Hepatocyte (in vitro differentiated cells): ENCODE results near the gene SETBP1. TPM values are rescaled to one million over a fixed set of nuclear protein-coding genes. Genes with fewer than 3 reads are reported as not detected.

Experiments
- DNase-seq: peaks from one replicate; pipeline ENCODE4 v3.0.0-alpha.2; 2016; ENCODE audit warnings: low spot score
- H2AFZ ChIP-seq: fragments of 200-600 bp; sonication (generic); 2 replicates; pipeline ENCODE4 v1.6.0; 2016; ENCODE audit warnings: antibody characterized with exemption, mild to moderate bottlenecking
- H3K27ac ChIP-seq: fragments of 200-600 bp; sonication (generic); 2 replicates; pipeline ENCODE4 v1.5.1; 2016; ENCODE audit warnings: mild to moderate bottlenecking
- H3K27me3 ChIP-seq: fragments of 200-600 bp; sonication (generic); 2 replicates; pipeline ENCODE4 v1.6.1; 2016
- H3K36me3 ChIP-seq: fragments of 200-600 bp; sonication (generic); replicated peaks from 2 replicates; pipeline ENCODE4 v1.5.1; 2016; ENCODE audit warnings: low read depth; ENCODE audit not compliant: insufficient read depth
- H3K4me1 ChIP-seq: fragments of 200-600 bp; sonication (generic); 2 replicates; pipeline ENCODE4 v1.5.1; 2016; ENCODE audit warnings: mild to moderate bottlenecking, moderate library complexity; ENCODE audit not compliant: insufficient read depth
- H3K4me2 ChIP-seq: fragments of 200-600 bp; sonication (generic); 2 replicates; pipeline ENCODE4 v1.6.0; 2016
- H3K4me3 ChIP-seq: fragments of 200-600 bp; sonication (generic); 2 replicates; pipeline ENCODE4 v1.5.1; 2016; ENCODE audit warnings: mild to moderate bottlenecking
- H3K79me2 ChIP-seq: fragments of 200-600 bp; sonication (generic); 2 replicates; pipeline ENCODE4 v1.6.0; 2017; ENCODE audit warnings: mild to moderate bottlenecking
- H3K9me2 ChIP-seq: fragments of 200-600 bp; sonication (generic); replicated peaks from 2 replicates; pipeline ENCODE4 v1.6.0; 2017; ENCODE audit warnings: mild to moderate bottlenecking; ENCODE audit not compliant: insufficient read depth
- H3K9me3 ChIP-seq: fragments of 200-600 bp; sonication (generic); 2 replicates; pipeline ENCODE4 v1.5.1; 2016; ENCODE audit warnings: low read depth, mild to moderate bottlenecking
- H4K20me1 ChIP-seq: fragments of 200-600 bp; sonication (generic); 2 replicates; pipeline ENCODE4 v1.6.0; 2016; ENCODE audit warnings: mild to moderate bottlenecking; ENCODE audit not compliant: insufficient read depth, poor library complexity, severe bottlenecking
- CTCF ChIP-seq: fragments of 200-600 bp; sonication (generic); IDR thresholded peaks from 2 replicates; pipeline ENCODE4 v1.5.1; 2016; ENCODE audit warnings: antibody characterized with exemption, mild to moderate bottlenecking; ENCODE audit not compliant: poor library complexity
- EZH2 ChIP-seq: fragments of 200-600 bp; sonication (generic); IDR thresholded peaks from 2 replicates; pipeline ENCODE4 v1.6.1; 2016; ENCODE audit warnings: antibody characterized with exemption, mild to moderate bottlenecking, borderline replicate concordance
- EZH2phosphoT487 ChIP-seq: fragments of 200-600 bp; sonication (generic); IDR thresholded peaks from one replicate; pipeline ENCODE4 v1.6.1; 2018; ENCODE audit warnings: antibody characterized with exemption, mild to moderate bottlenecking, low read depth, moderate library complexity; ENCODE audit not compliant: unreplicated experiment, severe bottlenecking
- WGBS: methylation state at CpG from one replicate; pipeline ENCODE4 v1.1.6; 2016; ENCODE audit warnings: low lambda C conversion rate; ENCODE audit errors: missing lambda C conversion rate; 5-methylcytosine and 5-hydroxymethylcytosine counted together
- polyA plus RNA-seq: library from polyadenylated mRNA; unstranded; fragments of >200 nt; fragmentation: Nextera tagmentation; extraction: Ambion mirVana; gene quantifications from 2 replicates; pipeline ENCODE4 v1.2.1, GENCODE V29; 2016
- total RNA-seq: library from RNA; depleted of rRNA; stranded (reverse); fragments of >200 nt; gene quantifications from 2 replicates; pipeline ENCODE4 v1.2.3, GENCODE V29; 2014

Gene SETBP1
- total and polyA plus RNA-seq, 2 experiments from 2014 or later = 10.3 to 21.1 TPM

DNA sequence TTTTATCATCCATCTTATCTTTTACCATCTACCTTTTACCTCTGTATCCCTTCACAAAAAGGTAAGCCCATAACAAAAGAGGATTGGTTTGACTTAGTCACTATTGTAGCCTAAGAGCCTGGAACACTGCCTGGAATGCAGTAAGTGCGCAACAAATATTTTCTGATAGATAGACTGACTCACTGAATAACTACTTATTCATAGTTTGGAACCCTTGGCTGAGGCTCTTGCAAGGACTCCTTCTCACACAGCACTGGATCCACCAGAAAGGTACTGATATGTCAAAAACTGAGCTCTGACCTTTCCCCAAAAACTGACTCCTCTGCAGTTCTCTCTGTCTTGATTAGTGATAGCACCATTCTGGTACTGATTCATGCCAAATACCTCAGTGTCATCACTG, 426.7 kb downstream of the SETBP1 start:
- 100% methylated on average over 1 of the region's 1 CpG for WGBS
- Histone ChIP-seq H3K36me3 (no peaks in the 10 kb centered on the region), H3K9me3 (no peaks in the 10 kb centered on the region), H3K4me3 (no peak overlapping the region), H4K20me1 (no peaks in the 10 kb centered on the region), H3K27me3 (no peaks in the 10 kb centered on the region), H3K9me2 (no peaks in the 10 kb centered on the region), H3K4me1 (no peaks in the 10 kb centered on the region), H3K79me2 (no peaks in the 10 kb centered on the region), H3K27ac (no peak overlapping the region), H2AFZ (no peak overlapping the region), H3K4me2 (no peak overlapping the region)
- no peak for DNase-seq
- TF ChIP-seq EZH2 = no peak

DNA sequence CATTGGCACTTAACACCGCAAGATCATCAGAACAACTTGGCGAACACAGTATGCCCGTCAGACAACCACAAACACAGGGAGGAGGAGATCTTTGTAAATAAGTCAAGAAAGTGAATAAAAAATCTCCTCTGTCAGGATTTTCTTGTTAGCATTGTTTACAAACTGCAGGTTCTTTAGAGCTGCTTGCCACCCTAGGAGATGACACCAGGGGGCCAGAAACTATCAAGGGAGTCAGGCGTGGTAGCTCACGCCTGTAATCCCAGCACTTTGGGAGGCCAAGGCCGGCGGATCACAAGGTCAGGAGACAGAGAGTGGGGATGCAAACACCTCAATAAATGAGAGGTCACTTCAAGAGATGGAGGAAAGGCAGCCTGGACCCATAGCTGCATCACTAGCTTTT, 428.1 kb downstream of the SETBP1 start:
- DNase-seq = no peak

GRCh38 chr18:45109271-45109670, 428.6 kb downstream of the SETBP1 start:
- Histone ChIP-seq H3K4me3 (no peak overlapping the region), H3K4me1 (no peaks in the 10 kb centered on the region), H3K27ac (no peak overlapping the region), H3K9me2 (no peaks in the 10 kb centered on the region), H3K79me2 (no peaks in the 10 kb centered on the region), H3K4me2 (no peak overlapping the region), H3K27me3 (no peaks in the 10 kb centered on the region), H3K36me3 (no peaks in the 10 kb centered on the region), H3K9me3 (no peaks in the 10 kb centered on the region), H4K20me1 (no peaks in the 10 kb centered on the region), H2AFZ (no peak overlapping the region)
- 68% methylated on average over 2 of the region's 2 CpGs for WGBS
- no peak for DNase-seq
- TF ChIP-seq EZH2phosphoT487 = no peak
- TF ChIP-seq EZH2 = no peak
- TF ChIP-seq CTCF = no peak

More for the DNA sequence above, 428.1 kb downstream of the SETBP1 start:
- Histone ChIP-seq H3K4me3 (no peak overlapping the region), H3K4me1 (no peaks in the 10 kb centered on the region), H3K36me3 (no peaks in the 10 kb centered on the region), H3K27ac (no peak overlapping the region), H3K27me3 (no peaks in the 10 kb centered on the region), H3K79me2 (no peaks in the 10 kb centered on the region), H4K20me1 (no peaks in the 10 kb centered on the region), H2AFZ (no peak overlapping the region), H3K4me2 (no peak overlapping the region), H3K9me2 (no peaks in the 10 kb centered on the region), H3K9me3 (no peaks in the 10 kb centered on the region)
- no peak for TF ChIP-seq EZH2phosphoT487
- TF ChIP-seq EZH2 = no peak
- no peak for TF ChIP-seq CTCF
- WGBS = 78% methylated on average over 7 of the region's 7 CpGs

DNA sequence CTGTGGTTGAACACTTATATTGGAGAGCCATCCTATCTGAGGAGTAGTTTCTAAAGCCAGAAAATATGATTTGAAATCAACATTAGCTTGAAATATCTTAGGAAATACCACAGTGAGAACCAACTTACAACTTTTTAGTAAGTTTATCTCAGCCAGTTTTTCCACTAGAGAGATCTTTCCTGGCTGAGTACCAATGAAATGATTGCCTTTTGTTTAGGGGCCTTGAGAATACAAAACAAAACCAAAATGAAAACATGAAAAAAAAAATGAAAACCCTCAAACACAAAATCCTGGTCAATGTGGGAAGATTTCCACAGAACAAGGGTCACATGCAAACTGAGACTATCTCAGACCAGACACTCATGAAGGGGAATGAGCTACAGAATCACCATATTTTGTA, 429.0 kb downstream of the SETBP1 start:
- no peaks in the 10 kb centered on the region for H3K4me1 ChIP-seq
- TF ChIP-seq CTCF = no peak
- DNase-seq = no peak
- no peaks in the 10 kb centered on the region for H3K9me2 ChIP-seq
- no peak overlapping the region for H3K4me3 ChIP-seq
- H3K27me3 ChIP-seq = no peaks in the 10 kb centered on the region
- no peak overlapping the region for H3K4me2 ChIP-seq
- H3K36me3 ChIP-seq = no peaks in the 10 kb centered on the region
- no peaks in the 10 kb centered on the region for H4K20me1 ChIP-seq
- no peak overlapping the region for H2AFZ ChIP-seq
- H3K79me2 ChIP-seq = no peaks in the 10 kb centered on the region
- H3K27ac ChIP-seq = no peak overlapping the region
- no peaks in the 10 kb centered on the region for H3K9me3 ChIP-seq
